HepG2 (cell line): ENCODE results near the gene SNUPN. TPM values are rescaled to one million over a fixed set of nuclear protein-coding genes. Genes with fewer than 3 reads are reported as not detected.

Experiments
- ATAC-seq: fragments of 200-7000 bp; cut with Tn5 transposase; 3 replicates; pipeline ENCODE4 v1.9.1; 2020; ENCODE audit warnings: mild to moderate bottlenecking, moderate library complexity
- BruUV-seq: library from RNA; stranded (reverse); fragments of 400-500 nt; replicated peaks from 2 replicates; lab custom pipeline; 2021; lab: Mats Ljungman, UMichigan
- CTCF ChIA-PET: fragments of 300-600 bp; formaldehyde crosslinking; extraction: SDS; loops from one replicate; lab custom pipeline; 2021; ENCODE audit warnings: low total read pairs, inconsistent platforms, low intra/inter-chr PET ratio; lab: Yijun Ruan, JAX
- POLR2A ChIA-PET: fragments of 350-600 bp; sonication (Branson Sonifier 250); formaldehyde crosslinking; loops from one replicate; lab custom pipeline; 2020; ENCODE audit warnings: antibody characterized with exemption, inconsistent platforms; lab: Yijun Ruan, JAX
- DNase-seq: peaks from one replicate; pipeline ENCODE4 v3.0.0-alpha.2; 2015; ENCODE audit warnings: low spot score
- FAIRE-seq: peaks from 3 replicates; lab custom pipeline; 2011; peaks lifted over from hg19 to GRCh38; lab: Jason Lieb, UNC
- H2AFZ ChIP-seq: one replicate; pipeline ENCODE4 v1.6.1; 2011; ENCODE audit warnings: low read length, inconsistent platforms
- H3K27ac ChIP-seq: fragments of 300-600 bp; 3 replicates; pipeline ENCODE4 v1.8.0; 2011; ENCODE audit warnings: mixed run types, mild to moderate bottlenecking, mixed read lengths, low read length, inconsistent platforms; ENCODE audit not compliant: insufficient read depth; ENCODE audit errors: extremely low read length
- H3K27me3 ChIP-seq, 2 experiments: fragments of 200-600 bp in 1 of 2; 2 replicates in 1 of 2; 3 replicates in 1 of 2; pipeline versions ENCODE4 v1.6.0 to v1.8.0; 2011; ENCODE audit warnings: low read length in 2 of 2, mild to moderate bottlenecking in 2 of 2, moderate library complexity in 2 of 2, inconsistent platforms in 1 of 2; ENCODE audit not compliant: insufficient read depth in 2 of 2, control insufficient read depth in 1 of 2
- H3K36me3 ChIP-seq, 2 experiments: fragments of 200-600 bp in 1 of 2; replicated peaks in 1 of 2; 2 replicates in 1 of 2; 3 replicates in 1 of 2; pipeline versions ENCODE4 v1.5.1 to v1.8.0; 2011; ENCODE audit warnings: low read length in 2 of 2, inconsistent platforms in 1 of 2; ENCODE audit not compliant: insufficient read depth in 2 of 2, control insufficient read depth in 1 of 2
- H3K4me1 ChIP-seq: 2 replicates; pipeline ENCODE4 v1.5.1; 2012; ENCODE audit warnings: low read length, inconsistent platforms; ENCODE audit not compliant: insufficient read depth
- H3K4me2 ChIP-seq: 2 replicates; pipeline ENCODE4 v1.6.0; 2011; ENCODE audit warnings: low read depth, low read length, inconsistent platforms
- H3K4me3 ChIP-seq, 3 experiments: fragments of 200-600 bp in 1 of 3; sonication (generic), shearing (Covaris generic) in 1 of 3; replicated peaks in 1 of 3; 2 replicates each; pipeline ENCODE4 v1.5.1; 2011 to 2016; ENCODE audit warnings: low read length in 3 of 3, inconsistent platforms in 2 of 3, low read depth in 2 of 3, mild to moderate bottlenecking in 2 of 3, control low read depth in 1 of 3, mixed read lengths in 1 of 3; ENCODE audit not compliant: insufficient read depth in 1 of 3
- H3K79me2 ChIP-seq: one replicate; pipeline ENCODE4 v1.6.1; 2011; ENCODE audit warnings: low read length, inconsistent platforms; ENCODE audit not compliant: insufficient read depth
- H3K9ac ChIP-seq: 2 replicates; pipeline ENCODE4 v1.6.0; 2011; ENCODE audit warnings: mild to moderate bottlenecking, low read depth, low read length, inconsistent platforms; ENCODE audit not compliant: insufficient read depth
- H3K9me3 ChIP-seq: 2 replicates; pipeline ENCODE4 v1.5.1; 2012; ENCODE audit warnings: mild to moderate bottlenecking, low read length
- H4K20me1 ChIP-seq: 2 replicates; pipeline ENCODE4 v1.6.0; 2011; ENCODE audit warnings: inconsistent platforms, mild to moderate bottlenecking, low read length, moderate library complexity; ENCODE audit not compliant: insufficient read depth
- KLF11 ChIP-seq: IDR thresholded peaks from 2 replicates; pipeline ENCODE4 v1.6.1; 2016; ENCODE audit warnings: missing compliant biosample characterization
- RXRA ChIP-seq: sonication (generic); formaldehyde crosslinking; IDR thresholded peaks from 2 replicates; pipeline ENCODE4 v1.5.1; 2020; ENCODE audit warnings: missing genetic modification reagents
- ZNF687 ChIP-seq: sonication (generic); formaldehyde crosslinking; IDR thresholded peaks from 2 replicates; pipeline ENCODE4 v1.5.1; 2020; ENCODE audit warnings: mild to moderate bottlenecking, missing genetic modification reagents, moderate library complexity
- WGBS: methylation state at CpG from one replicate; pipeline ENCODE4 v1.1.6; 2017; ENCODE audit warnings: low lambda C conversion rate; 5-methylcytosine and 5-hydroxymethylcytosine counted together
- in situ Hi-C: cut with HindIII; loops from 2 replicates; pipeline ENCODE4 v1.10.0; 2017; ENCODE audit warnings: low pct_unique_long_range_greater_than_20kb; ENCODE audit not compliant: extremely low pct_ligation_motif_present
- intact Hi-C: fragments of 100-400 bp; cut with micrococcal nuclease; formaldehyde crosslinking; loops from one replicate; pipeline ENCODE4 v1.10.0; 2022; ENCODE audit not compliant: unreplicated experiment
- polyA plus RNA-seq, 8 experiments: library from polyadenylated mRNA; depleted of rRNA in 3 of 8; stranded (reverse) in 7 of 8; unstranded in 1 of 8; fragments of >200 nt; fragmentation: Illumina TruSeq in 4 of 8; extraction: Trizol in 4 of 8; gene quantifications; 2 replicates each; pipeline versions ENCODE4 v1.2.1 to v1.2.3, GENCODE V29; 2011 to 2016; ENCODE audit warnings: low read depth in 4 of 8, missing spikeins in 1 of 8, mixed read lengths in 1 of 8; ENCODE audit not compliant: insufficient read depth in 1 of 8
- total RNA-seq, 5 experiments: library from RNA; depleted of rRNA; stranded (reverse); fragments of >200 nt; fragmentation: Illumina TruSeq; extraction: Trizol; gene quantifications; 2 replicates each; pipeline ENCODE4 v1.2.3, GENCODE V29; 2016; ENCODE audit warnings: low read depth in 1 of 5

SNUPN gene
- total and polyA plus RNA-seq, 2 of the 13 experiments (the other 11 are each of a cell fraction or from before 2014, with no cell fraction given): 9.0 to 16.4 TPM

DNA sequence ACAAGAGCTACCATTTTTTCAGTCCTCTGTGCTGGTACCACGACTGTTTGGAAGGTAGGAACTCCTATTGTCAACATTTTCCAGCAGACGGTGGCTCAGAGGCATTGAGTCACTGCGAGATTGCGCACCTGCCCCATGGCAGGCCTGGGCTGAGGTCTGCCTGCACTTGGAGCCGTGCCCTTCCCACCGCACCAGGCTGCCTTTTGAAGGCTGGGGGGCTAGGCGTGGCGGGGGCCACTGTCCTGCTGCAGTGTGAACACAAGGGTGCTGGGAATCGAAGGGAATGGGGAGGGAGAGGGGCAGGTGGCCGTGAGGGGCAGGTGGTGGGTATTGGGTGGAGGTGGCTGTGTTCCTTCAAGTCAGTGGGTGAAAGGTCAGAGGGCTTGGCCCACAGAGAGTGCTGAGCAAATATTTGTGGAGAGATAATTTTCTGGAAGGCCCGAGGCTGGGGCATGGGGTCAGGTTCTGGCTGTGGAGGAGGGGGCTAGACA, 38.5 kb upstream of the SNUPN start (continued):
- TF ChIP-seq KLF11 (CRISPR knock-in tag) (no peak), RXRA (CRISPR knock-in tag) (peak; percentile 81; the same call in 1 of the 2 replicates)

- no TSS peak for BruUV-seq
- intact Hi-C loops: no loop called here
- no peak overlapping the region for H3K4me3 ChIP-seq
- FAIRE-seq: no peak
- no peaks in the 10 kb centered on the region for H4K20me1 ChIP-seq
- H3K4me1 ChIP-seq: peaks cover 59% of the 10 kb centered on the region
- no peaks in the 10 kb centered on the region for H3K9me3 ChIP-seq
- H3K27ac ChIP-seq: no peak overlapping the region
- H2AFZ ChIP-seq: no peak overlapping the region
- ChIA-PET CTCF (no interaction called here), POLR2A (interaction anchor here (2.3 kb wide), 1 partner anchor 24 kb away, joined by 12 read pairs; the partner anchor contains the start of gene IMP3)
- peaks cover 5 to 10% of the 10 kb centered on the region in 2 experiments; a peak in 3 of 5 replicates for H3K36me3 ChIP-seq
- TF ChIP-seq ZNF687 (CRISPR knock-in tag): no peak
- TF ChIP-seq, all 625 proteins: peak for 0
- WGBS: 100% methylated on average over 4 of the region's 9 CpGs
- DNase-seq: no peak
- Histone ChIP-seq H3K9ac (no peak overlapping the region), H3K79me2 (no peaks in the 10 kb centered on the region), H3K4me2 (no peak overlapping the region), H3K27me3 (no peaks in the 10 kb centered on the region)
- in situ Hi-C loops: no loop called here
- no peak for ATAC-seq
Measured at GRCh38 chr15:75662823-75663519, 37.4 kb upstream of the SNUPN start.
